Activated CD4-positive, alpha-beta memory T cell treated with anti-CD3 and anti-CD28 coated beads, Interleukin-2, amount 10 ng/mL, durations not matched to agents 7 days and 5 days (primary cell): ENCODE measurements around the gene RIC8B. TPM values are rescaled to one million over a fixed set of nuclear protein-coding genes. Genes with fewer than 3 reads are reported as not detected.

ENCODE experiments used
- CTCF ChIA-PET: fragments of 350-600 bp; sonication (Branson Sonifier 250); formaldehyde crosslinking; loops from one replicate; lab custom pipeline; 2021; ENCODE audit warnings: antibody characterized with exemption, inconsistent platforms; lab: Charles Lee
- POLR2A ChIA-PET: fragments of 350-600 bp; sonication (Branson Sonifier 250); formaldehyde crosslinking; loops from one replicate; lab custom pipeline; 2021; ENCODE audit warnings: antibody characterized with exemption; lab: Charles Lee
- DNase-seq: peaks from one replicate; pipeline ENCODE4 v3.0.0-alpha.2; 2020
- H3K27ac Mint-ChIP-seq: one replicate; pipeline ENCODE4 v1.8.0; 2021; ENCODE audit warnings: mild to moderate bottlenecking, mixed read lengths
- H3K27me3 Mint-ChIP-seq: one replicate; pipeline ENCODE4 v1.8.0; 2021; ENCODE audit warnings: mixed read lengths
- H3K36me3 Mint-ChIP-seq: one replicate; pipeline ENCODE4 v1.8.0; 2021; ENCODE audit warnings: low read depth, mixed read lengths
- H3K4me1 Mint-ChIP-seq: one replicate; pipeline ENCODE4 v1.8.0; 2021; ENCODE audit warnings: mixed read lengths
- H3K4me3 Mint-ChIP-seq: one replicate; pipeline ENCODE4 v1.8.0; 2021; ENCODE audit warnings: mild to moderate bottlenecking, mixed read lengths
- H3K9me3 Mint-ChIP-seq: one replicate; pipeline ENCODE4 v1.8.0; 2021; ENCODE audit warnings: mixed read lengths
- total RNA-seq, 2 experiments: library from RNA; stranded (reverse); gene quantifications; one replicate each; pipeline ENCODE4 v1.2.3, GENCODE V29; 2021

The RIC8B gene
- total RNA-seq, 2 experiments from 2014 or later = 9.1 to 11.6 TPM

- Mint-ChIP-seq H3K9me3 (no peaks in the 10 kb centered on the region), H3K4me1 (peaks cover 2% of the 10 kb centered on the region), H3K4me3 (no peak overlapping the region), H3K27ac (no peak overlapping the region), H3K36me3 (peaks cover 32% of the 10 kb centered on the region), H3K27me3 (no peaks in the 10 kb centered on the region)
- ChIA-PET POLR2A (no interaction called here), CTCF (no interaction called here)
- DNase-seq = no peak
These were observed 94.7 kb downstream of the RIC8B start for GRCh38 chr12:106868982-106869700.

GRCh38 chr12:106870116-106870515, 95.6 kb downstream of the RIC8B start:
- ChIA-PET CTCF (no interaction called here), POLR2A (no interaction called here)
- Mint-ChIP-seq H3K27me3 (no peaks in the 10 kb centered on the region), H3K4me3 (no peak overlapping the region), H3K4me1 (peaks cover 2% of the 10 kb centered on the region), H3K27ac (no peak overlapping the region), H3K36me3 (peaks cover 33% of the 10 kb centered on the region), H3K9me3 (no peaks in the 10 kb centered on the region)
- DNase-seq = no peak

- CTCF ChIA-PET = no interaction called here
- Mint-ChIP-seq H3K27ac (no peak overlapping the region), H3K4me3 (no peak overlapping the region), H3K9me3 (no peaks in the 10 kb centered on the region), H3K4me1 (peaks cover 2% of the 10 kb centered on the region), H3K27me3 (no peaks in the 10 kb centered on the region), H3K36me3 (peaks cover 28% of the 10 kb centered on the region)
- POLR2A ChIA-PET = no interaction called here
- no peak for DNase-seq
These were observed 97.0 kb downstream of the RIC8B start for GRCh38 chr12:106871477-106871876.

GRCh38 chr12:106873983-106874382, 99.5 kb downstream of the RIC8B start:
- DNase-seq = no peak
- no peaks in the 10 kb centered on the region for H3K27me3 Mint-ChIP-seq
- CTCF ChIA-PET = no interaction called here
- POLR2A ChIA-PET = no interaction called here
- H3K27ac Mint-ChIP-seq = no peak overlapping the region
- no peak overlapping the region for H3K4me3 Mint-ChIP-seq
- peaks cover 28% of the 10 kb centered on the region for H3K36me3 Mint-ChIP-seq
- H3K4me1 Mint-ChIP-seq = peaks cover 2% of the 10 kb centered on the region
- H3K9me3 Mint-ChIP-seq = no peaks in the 10 kb centered on the region

GRCh38 chr12:106878804-106879203, 104.3 kb downstream of the RIC8B start:
- Mint-ChIP-seq H3K9me3 (no peaks in the 10 kb centered on the region), H3K27me3 (no peaks in the 10 kb centered on the region), H3K4me1 (no peaks in the 10 kb centered on the region), H3K36me3 (peaks cover 21% of the 10 kb centered on the region), H3K4me3 (no peak overlapping the region), H3K27ac (no peak overlapping the region)
- CTCF ChIA-PET = no interaction called here
- POLR2A ChIA-PET = no interaction called here
- DNase-seq = no peak

- ChIA-PET CTCF (no interaction called here), POLR2A (no interaction called here)
- Mint-ChIP-seq H3K4me3 (no peak overlapping the region), H3K9me3 (no peaks in the 10 kb centered on the region), H3K27me3 (no peaks in the 10 kb centered on the region), H3K36me3 (peaks cover 21% of the 10 kb centered on the region), H3K27ac (no peak overlapping the region), H3K4me1 (no peaks in the 10 kb centered on the region)
- DNase-seq = no peak
These were observed 105.1 kb downstream of the RIC8B start for GRCh38 chr12:106879612-106880011.

GRCh38 chr12:106883426-106883825, 108.9 kb downstream of the RIC8B start:
- DNase-seq = no peak
- CTCF ChIA-PET = no interaction called here
- POLR2A ChIA-PET = no interaction called here
- Mint-ChIP-seq H3K27me3 (no peaks in the 10 kb centered on the region), H3K4me3 (no peak overlapping the region), H3K36me3 (peaks cover 29% of the 10 kb centered on the region), H3K4me1 (no peaks in the 10 kb centered on the region), H3K27ac (no peak overlapping the region), H3K9me3 (no peaks in the 10 kb centered on the region)

GRCh38 chr12:106885026-106885425, 110.5 kb downstream of the RIC8B start:
- Mint-ChIP-seq H3K4me1 (no peaks in the 10 kb centered on the region), H3K27ac (no peak overlapping the region), H3K27me3 (no peaks in the 10 kb centered on the region), H3K4me3 (no peak overlapping the region), H3K36me3 (peaks cover 29% of the 10 kb centered on the region), H3K9me3 (no peaks in the 10 kb centered on the region)
- POLR2A ChIA-PET = no interaction called here
- CTCF ChIA-PET = no interaction called here
- no peak for DNase-seq

GRCh38 chr12:106885541-106886249, 111.2 kb downstream of the RIC8B start:
- POLR2A ChIA-PET = no interaction called here
- no peak overlapping the region for H3K27ac Mint-ChIP-seq
- no peak for DNase-seq
- H3K9me3 Mint-ChIP-seq = no peaks in the 10 kb centered on the region
- H3K36me3 Mint-ChIP-seq = peaks cover 29% of the 10 kb centered on the region
- no peaks in the 10 kb centered on the region for H3K27me3 Mint-ChIP-seq
- no peak overlapping the region for H3K4me3 Mint-ChIP-seq
- H3K4me1 Mint-ChIP-seq = no peaks in the 10 kb centered on the region
- CTCF ChIA-PET = no interaction called here

- H3K36me3 Mint-ChIP-seq = peaks cover 21% of the 10 kb centered on the region
- no peak for DNase-seq
- ChIA-PET CTCF (no interaction called here), POLR2A (no interaction called here)
- H3K9me3 Mint-ChIP-seq = no peaks in the 10 kb centered on the region
- no peak overlapping the region for H3K4me3 Mint-ChIP-seq
- H3K27ac Mint-ChIP-seq = no peak overlapping the region
- no peaks in the 10 kb centered on the region for H3K4me1 Mint-ChIP-seq
- H3K27me3 Mint-ChIP-seq = no peaks in the 10 kb centered on the region
These were observed 112.5 kb downstream of the RIC8B start for GRCh38 chr12:106886932-106887331.

- Mint-ChIP-seq H3K4me1 (no peaks in the 10 kb centered on the region), H3K4me3 (no peak overlapping the region), H3K27ac (no peak overlapping the region), H3K36me3 (peaks cover 14% of the 10 kb centered on the region), H3K9me3 (no peaks in the 10 kb centered on the region), H3K27me3 (no peaks in the 10 kb centered on the region)
- no peak for DNase-seq
- CTCF ChIA-PET = interaction anchor here (0.6 kb wide), 1 partner anchor 19 kb away, joined by 3 read pairs; no protein-coding TSS in a partner anchor
- POLR2A ChIA-PET = no interaction called here
These were observed 114.0 kb downstream of the RIC8B start for GRCh38 chr12:106888348-106888970.

GRCh38 chr12:106889326-106889725, 114.8 kb downstream of the RIC8B start:
- H3K4me1 Mint-ChIP-seq = no peaks in the 10 kb centered on the region
- peaks cover 10% of the 10 kb centered on the region for H3K36me3 Mint-ChIP-seq
- DNase-seq = no peak
- no peaks in the 10 kb centered on the region for H3K9me3 Mint-ChIP-seq
- H3K27me3 Mint-ChIP-seq = no peaks in the 10 kb centered on the region
- no peak overlapping the region for H3K4me3 Mint-ChIP-seq
- H3K27ac Mint-ChIP-seq = no peak overlapping the region
- ChIA-PET POLR2A (no interaction called here), CTCF (no interaction called here)

GRCh38 chr12:106889950-106890626, 115.6 kb downstream of the RIC8B start:
- no peak for DNase-seq
- CTCF ChIA-PET = no interaction called here
- Mint-ChIP-seq H3K27ac (no peak overlapping the region), H3K27me3 (no peaks in the 10 kb centered on the region), H3K9me3 (no peaks in the 10 kb centered on the region), H3K36me3 (peaks cover 9% of the 10 kb centered on the region), H3K4me3 (no peak overlapping the region), H3K4me1 (no peaks in the 10 kb centered on the region)
- POLR2A ChIA-PET = no interaction called here
